D721Med (cell line): ENCODE results near the gene MB21D2.
"Not testable (repeated sequence)": the region's sequence is repeated elsewhere in the genome, so short reads cannot be mapped to it uniquely, and the experiment has no call there.

Source experiments
- DNase-seq: peaks from one replicate; pipeline ENCODE4 v3.0.0; 2011; ENCODE audit warnings: low spot score; ENCODE audit not compliant: insufficient read length
- FAIRE-seq: peaks from 2 replicates; lab custom pipeline; 2011; peaks lifted over from hg19 to GRCh38; lab: Jason Lieb, UNC
- TF ChIP-seq, protein P1 (sequence below): IDR thresholded peaks from 2 replicates; pipeline ENCODE4 v1.5.1; 2012; ENCODE audit warnings: mild to moderate bottlenecking, control low read depth; ENCODE audit not compliant: insufficient read depth; ENCODE audit errors: missing control alignments

The MB21D2 gene

DNA sequence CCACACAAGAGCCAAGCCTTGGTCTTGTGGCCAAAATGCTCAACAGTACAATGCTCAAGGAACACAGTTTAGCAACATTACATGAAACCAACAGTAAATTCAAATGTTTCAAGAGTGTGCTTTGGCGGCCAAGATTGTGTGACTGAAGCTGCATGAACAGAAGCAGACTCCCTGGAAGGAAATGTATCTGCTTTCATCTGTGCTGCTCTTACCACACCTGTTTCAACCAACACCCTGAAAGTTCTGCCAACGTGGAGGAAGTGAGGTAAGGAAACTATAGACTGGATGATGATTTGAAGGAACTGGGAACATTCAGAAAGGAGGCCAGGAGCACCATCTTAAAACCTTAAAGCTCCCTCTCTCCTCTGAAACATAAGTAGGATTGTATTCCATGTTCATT is 55.7 kb downstream of the MB21D2 start:
- TF ChIP-seq, protein P1, sequence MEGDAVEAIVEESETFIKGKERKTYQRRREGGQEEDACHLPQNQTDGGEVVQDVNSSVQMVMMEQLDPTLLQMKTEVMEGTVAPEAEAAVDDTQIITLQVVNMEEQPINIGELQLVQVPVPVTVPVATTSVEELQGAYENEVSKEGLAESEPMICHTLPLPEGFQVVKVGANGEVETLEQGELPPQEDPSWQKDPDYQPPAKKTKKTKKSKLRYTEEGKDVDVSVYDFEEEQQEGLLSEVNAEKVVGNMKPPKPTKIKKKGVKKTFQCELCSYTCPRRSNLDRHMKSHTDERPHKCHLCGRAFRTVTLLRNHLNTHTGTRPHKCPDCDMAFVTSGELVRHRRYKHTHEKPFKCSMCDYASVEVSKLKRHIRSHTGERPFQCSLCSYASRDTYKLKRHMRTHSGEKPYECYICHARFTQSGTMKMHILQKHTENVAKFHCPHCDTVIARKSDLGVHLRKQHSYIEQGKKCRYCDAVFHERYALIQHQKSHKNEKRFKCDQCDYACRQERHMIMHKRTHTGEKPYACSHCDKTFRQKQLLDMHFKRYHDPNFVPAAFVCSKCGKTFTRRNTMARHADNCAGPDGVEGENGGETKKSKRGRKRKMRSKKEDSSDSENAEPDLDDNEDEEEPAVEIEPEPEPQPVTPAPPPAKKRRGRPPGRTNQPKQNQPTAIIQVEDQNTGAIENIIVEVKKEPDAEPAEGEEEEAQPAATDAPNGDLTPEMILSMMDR, result no peak
- FAIRE-seq (no peak), DNase-seq (no peak)

DNA sequence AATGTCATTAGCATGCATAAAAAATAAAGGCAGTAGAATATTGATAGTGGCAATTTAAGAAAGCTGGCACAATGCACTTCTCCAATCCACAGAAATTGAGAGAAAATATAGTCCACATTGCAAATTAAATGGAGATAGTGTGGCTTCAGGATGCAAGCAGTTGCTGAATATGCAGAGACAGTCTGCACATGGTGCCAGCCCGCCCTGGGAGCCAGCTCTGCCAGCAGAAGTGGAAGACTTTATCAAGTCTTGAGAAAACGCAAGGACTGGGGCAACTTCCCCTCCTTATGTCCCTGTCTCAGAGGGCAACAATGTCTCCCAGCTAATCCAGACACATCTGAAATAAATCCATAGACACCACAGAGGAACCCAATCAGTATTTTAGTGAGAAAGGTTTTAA is 57.2 kb downstream of the MB21D2 start:
- FAIRE-seq (no peak), DNase-seq (no peak)
- TF ChIP-seq, protein P1, result no peak

DNA sequence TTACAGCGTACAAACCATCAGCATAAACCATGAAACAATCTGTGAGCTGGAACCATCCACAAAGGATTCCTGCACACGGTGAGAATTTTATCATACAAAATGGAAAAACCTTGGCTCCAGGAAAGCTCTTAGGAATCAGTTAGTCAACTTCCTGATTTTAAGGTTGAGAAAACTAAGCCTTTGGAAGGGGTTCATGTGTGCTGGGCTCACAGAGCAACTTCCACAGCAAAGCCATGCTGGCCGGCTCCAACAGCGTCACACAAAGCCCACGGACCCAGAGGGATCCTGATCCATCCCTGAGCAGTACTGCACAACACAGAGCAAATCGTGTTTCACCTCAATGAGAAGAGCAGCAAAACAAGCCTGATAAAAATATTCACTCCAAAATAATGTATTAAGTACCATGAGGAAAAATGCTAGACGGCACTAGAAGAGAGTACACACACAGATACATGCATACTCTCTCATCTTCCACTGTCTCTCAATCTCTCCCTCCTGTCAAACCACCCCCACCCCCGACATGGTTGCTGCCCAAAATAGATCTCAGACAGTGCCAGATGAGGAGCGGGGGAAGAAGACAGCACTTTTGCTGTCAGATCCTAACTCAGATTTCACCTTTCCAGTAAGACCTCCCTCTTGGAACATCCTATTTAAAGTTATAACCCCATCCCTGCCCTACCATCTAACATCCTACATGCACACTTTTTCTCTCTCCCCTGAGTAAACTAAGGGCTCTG is 58.6 kb downstream of the MB21D2 start:
- no peak for FAIRE-seq

DNA sequence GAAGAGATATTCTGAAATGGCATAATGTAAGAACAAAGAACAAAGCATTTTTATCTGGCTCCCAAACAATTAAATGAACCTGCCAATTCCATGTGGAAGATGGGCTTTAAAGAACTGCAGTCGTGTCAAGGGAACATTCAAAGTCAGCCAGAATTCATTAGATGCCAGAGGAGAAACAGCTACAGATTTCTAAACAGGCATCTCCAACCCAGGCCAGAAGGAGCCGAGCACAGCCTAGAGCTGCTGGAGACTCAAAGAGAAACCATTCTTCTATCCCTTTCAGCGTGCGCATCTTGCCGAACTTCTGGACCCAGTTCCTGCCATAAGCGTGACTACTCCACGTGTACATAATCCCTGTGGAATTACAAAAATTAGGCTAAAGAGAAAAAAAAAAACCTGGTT is 60.4 kb downstream of the MB21D2 start:
- FAIRE-seq (no peak), DNase-seq (no peak)
- TF ChIP-seq, protein P1, result no peak

More for the DNA sequence above, 58.6 kb downstream of the MB21D2 start:
- no peak for DNase-seq
- TF ChIP-seq, protein P1, result no peak

DNA sequence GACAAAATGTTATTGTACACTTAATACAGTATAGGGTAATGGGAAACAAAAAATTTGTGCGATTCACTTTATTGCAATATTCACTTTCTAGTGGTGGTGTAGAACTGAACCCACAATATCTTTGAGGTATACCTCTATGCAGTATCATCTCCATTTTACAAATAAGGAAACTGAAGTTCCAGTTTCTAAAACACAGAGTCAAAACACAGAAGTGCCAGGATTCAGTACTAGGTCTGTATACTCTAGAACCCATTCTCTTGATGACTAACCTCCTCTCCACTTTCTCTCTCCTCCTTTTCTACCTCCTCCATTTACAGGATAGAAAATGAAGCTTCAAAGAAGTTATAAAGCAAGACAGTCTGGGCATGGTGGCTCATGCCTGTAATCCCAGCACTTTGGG is 62.2 kb downstream of the MB21D2 start:
- TF ChIP-seq, protein P1, result no peak
- FAIRE-seq (no peak), DNase-seq (no peak)

DNA sequence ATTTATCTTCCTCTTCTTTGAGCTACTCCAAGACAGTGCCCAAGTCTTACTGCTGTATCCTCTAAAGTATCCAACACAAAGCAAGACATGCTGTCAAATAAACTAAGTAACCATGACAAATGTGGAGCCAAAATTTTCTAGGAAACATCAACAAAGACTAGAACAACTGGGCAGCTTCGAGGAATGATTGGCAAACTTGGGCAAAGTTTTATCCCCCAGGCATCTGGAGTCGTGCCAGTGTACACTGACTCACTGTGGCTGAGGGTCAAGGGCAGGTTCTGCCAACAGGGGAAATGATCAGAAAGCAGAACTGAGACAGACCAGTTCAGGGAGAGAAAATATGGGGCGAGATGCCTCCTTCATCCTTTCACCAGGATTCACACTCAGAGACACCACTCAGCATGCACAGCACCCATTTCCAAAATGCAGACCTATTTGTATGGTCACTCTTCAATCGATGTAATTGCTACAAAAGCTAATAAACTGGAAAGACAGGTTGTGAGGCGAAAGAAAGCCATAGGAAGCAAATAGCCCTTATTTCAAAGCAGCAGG is 65.8 kb downstream of the MB21D2 start:
- TF ChIP-seq, protein P1, result no peak
- no peak for FAIRE-seq
- DNase-seq, result no peak

DNA sequence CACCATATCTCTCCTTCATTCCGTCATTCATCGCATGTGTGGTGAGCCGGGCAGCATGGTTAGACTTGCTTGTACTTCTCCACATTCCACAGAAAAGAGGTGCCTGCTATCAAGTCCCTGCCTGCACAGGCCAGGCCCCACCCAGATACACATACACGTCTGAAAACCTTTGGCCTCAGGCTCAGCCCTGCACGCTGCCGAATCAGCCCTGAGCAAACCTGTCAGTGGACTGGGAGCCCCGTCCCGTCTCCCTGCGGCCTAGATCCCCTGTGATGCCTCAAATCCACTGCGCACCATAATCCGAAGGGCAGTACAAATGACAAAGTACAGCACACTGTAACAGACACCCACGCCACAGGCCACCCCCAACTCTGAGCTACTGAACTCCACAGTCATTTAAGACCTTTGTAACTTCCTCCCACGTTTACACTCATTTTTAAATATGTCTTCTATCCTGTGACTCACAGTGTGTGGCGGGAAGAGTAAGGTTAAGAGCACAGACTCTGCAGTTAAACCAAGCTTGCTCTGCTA is 67.1 kb downstream of the MB21D2 start:
- FAIRE-seq, result no peak
- DNase-seq, result no peak
- TF ChIP-seq, protein P1, result no peak

DNA sequence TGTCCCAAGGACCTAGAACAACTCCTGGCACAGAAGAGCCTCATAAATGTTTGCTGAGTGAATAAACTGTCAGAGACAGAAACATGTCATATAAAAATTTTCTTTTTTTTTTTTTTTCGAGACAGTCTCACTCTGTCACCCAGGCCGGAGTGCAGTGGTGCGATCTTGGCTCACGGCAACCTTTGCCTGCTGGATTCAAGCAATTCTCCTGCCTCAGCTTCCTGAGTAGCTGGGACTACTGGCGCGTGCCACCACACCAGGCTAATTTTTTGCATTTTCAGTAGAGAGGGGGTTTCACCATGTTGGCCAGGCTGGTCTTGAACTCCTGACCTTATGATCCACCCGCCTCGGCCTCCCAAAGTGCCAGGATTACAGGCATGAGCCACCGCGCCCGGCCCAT is 67.8 kb downstream of the MB21D2 start:
- FAIRE-seq, DNase-seq: not testable (repeated sequence)
